HG03175 (cell line): ENCODE results near the gene ORAI1.
"Not testable (repeated sequence)": the region's sequence is repeated elsewhere in the genome, so short reads cannot be mapped to it uniquely, and the experiment has no call there.

ENCODE experiments used
- ATAC-seq: cut with Tn5 transposase; IDR thresholded peaks from one replicate; pipeline ENCODE4 v1.9.1; 2021; ENCODE audit warnings: mild to moderate bottlenecking, moderate library complexity; ENCODE audit not compliant: unreplicated experiment

ORAI1 gene

GRCh38 chr12:121626087-121626852 is at the start of gene ORAI1:
Gene ORAI1 (plus strand): TSS chr12:121626530.
- ATAC-seq, result peak; percentile 72

- ATAC-seq, result no peak
Observed at GRCh38 chr12:121576851-121577391, 49.4 kb upstream of the ORAI1 start.

DNA sequence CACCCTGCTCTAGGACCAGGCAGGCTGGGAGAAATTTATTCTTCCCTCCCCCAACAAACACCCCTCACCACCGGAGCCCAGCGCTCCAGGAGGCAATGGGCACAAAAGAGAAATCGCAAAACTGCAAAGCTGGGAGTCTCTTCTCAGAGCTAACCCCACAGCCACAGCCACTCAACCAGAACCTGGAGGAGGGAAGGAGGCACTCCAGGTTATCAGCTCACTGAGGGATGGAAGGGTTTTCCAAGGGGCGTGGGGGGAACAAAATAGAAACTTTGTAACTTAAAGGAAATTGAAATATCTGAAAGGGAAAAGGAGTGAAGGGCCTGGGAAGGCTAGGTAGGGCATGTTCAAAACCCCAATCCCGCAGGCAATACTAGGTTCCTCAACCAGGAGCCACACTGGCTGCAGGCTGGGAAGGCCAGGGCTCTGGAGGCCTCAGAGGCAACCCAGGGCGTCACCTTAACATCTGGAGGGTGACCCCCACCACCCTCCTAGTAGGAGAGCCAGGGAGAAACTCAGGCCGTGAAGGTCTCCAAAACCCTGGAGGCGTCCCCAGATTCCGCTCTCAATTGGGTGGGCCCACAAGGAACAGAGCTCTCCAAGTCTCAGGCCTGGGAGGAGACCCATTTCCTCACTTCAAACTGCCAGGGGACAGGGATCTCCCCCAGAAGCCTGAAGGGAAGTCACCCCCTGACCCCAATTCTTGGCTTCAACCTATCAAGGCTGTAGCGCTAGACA is 48.7 kb upstream of the ORAI1 start:
- no peak for ATAC-seq

GRCh38 chr12:121578230-121579189 is 47.8 kb upstream of the ORAI1 start:
- ATAC-seq, result no peak

- ATAC-seq, result no peak
Observed at GRCh38 chr12:121579190-121579791, 47.0 kb upstream of the ORAI1 start.

DNA sequence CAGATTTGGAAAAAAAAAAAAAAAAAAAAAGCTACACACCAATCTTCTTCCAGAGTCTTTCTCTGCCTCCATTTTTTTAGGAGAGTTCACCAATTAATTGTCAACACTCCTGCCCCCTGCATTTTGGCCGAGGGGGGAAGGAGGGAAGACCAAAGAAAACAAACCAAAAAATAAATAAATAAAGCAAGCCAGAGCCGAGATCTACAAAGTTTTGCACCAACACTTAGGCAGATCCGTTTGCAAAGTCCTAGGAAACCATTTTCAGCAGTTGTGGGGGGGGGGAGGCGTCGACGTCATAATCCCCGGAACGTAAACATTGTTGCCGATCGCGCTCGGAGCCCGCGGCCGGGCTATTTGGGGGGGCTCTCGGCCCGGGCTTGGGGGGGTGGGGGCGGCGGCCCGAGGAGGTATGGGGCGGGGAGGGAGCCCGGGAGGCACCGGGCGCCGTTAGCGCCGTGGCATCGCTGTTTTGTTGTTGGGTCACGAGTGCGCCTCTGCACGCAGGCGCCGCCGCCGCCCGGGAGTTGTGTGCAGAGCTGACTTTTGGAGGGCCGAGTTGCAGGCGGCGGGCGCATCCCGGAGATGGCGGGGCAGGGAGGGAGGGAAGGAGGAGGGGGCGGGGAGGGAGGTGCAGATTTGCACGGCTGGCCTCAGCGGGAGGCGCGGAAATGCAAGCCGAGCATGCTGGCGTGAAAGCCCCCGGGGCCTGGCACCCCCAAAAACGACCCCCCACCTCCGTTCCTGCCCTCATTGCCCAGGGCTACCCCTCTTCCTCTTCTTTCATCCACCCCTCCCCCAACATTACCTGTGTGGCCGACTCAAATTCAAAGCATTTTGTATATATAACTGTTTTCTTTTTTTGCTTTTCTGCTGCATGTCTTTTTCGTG is 46.1 kb upstream of the ORAI1 start:
- ATAC-seq, result peak; percentile 45

DNA sequence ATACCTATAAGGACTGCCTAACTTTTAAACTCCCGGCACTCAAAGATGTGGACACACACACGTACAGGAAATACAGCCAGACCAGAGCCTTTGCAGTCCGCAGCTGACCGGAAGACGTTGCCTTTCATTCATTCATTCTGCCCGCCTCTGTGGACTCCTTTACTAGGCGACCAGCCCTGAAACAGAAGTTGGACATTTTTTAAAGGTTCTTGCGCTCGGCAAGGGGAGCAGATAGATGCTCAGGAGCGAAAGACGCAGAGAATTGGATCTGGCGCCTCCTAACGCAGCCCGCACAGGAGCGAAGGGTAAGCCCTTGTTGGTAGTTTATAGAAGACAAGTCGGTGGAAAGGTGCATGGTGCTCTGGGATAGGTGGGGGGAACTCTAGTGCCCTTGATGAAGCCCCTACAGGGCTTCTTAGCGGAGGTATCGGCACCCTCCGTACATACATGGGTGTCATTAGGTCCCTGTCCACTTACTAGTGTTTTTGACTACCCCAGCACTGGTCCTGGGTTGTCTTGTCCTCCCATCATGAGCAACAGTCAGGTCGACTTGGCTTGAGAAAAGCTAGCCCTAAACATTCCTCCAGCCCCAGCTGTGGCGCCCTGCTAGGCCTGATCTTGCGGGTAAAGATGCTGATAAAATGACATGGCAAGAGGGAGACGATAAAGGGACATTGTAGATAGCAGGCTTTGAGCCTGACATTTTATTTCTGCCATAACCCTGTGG is 45.2 kb upstream of the ORAI1 start, which contains the start of gene KDM2B:
Gene KDM2B, minus strand, starts transcription at position 65 of the 727 bp plus-strand sequence. CDS start 112 bp downstream, outside the sequence.
- no peak for ATAC-seq

DNA sequence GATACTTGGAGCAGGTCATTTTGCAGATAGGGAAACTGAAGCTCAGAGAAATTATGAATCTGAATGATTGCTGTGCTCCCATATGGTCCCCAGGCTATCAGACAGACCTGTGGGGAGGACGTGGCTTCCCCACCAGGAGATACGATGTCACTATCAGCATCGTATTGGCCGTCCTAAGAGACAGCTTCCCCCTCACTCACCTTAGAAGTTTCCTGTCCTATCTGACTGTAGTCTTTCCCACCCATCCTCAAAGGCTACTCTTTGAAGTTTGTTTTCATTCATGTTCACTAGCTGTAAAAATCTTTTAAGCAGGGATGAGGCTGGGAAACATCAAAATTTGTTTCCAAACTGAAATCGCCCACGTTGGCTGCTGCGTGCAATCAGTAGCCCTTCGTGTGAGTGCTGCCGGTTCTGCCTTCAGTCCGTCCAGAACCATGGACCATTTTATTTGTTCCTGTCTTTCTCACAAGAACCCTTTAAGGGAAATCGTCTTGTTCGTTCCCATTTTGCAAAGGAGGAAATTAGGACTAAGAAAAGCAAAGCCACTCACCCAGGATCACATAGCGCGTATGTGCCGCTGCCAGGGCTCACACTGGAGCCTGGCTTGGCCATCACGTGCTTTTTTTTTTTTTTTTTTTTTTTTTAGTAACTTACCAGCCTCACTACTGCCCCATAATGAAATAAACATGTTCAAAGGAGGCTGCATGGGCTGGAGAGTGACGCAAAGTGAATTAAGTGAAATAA is 44.5 kb upstream of the ORAI1 start:
- ATAC-seq, result no peak

- ATAC-seq, result no peak
Observed at GRCh38 chr12:121582583-121583333, 43.6 kb upstream of the ORAI1 start.

- ATAC-seq, result not testable (repeated sequence)
Observed at GRCh38 chr12:121583334-121583661, 43.0 kb upstream of the ORAI1 start.

- not testable (repeated sequence) for ATAC-seq
Observed at GRCh38 chr12:121584885-121585284, 41.4 kb upstream of the ORAI1 start.

DNA sequence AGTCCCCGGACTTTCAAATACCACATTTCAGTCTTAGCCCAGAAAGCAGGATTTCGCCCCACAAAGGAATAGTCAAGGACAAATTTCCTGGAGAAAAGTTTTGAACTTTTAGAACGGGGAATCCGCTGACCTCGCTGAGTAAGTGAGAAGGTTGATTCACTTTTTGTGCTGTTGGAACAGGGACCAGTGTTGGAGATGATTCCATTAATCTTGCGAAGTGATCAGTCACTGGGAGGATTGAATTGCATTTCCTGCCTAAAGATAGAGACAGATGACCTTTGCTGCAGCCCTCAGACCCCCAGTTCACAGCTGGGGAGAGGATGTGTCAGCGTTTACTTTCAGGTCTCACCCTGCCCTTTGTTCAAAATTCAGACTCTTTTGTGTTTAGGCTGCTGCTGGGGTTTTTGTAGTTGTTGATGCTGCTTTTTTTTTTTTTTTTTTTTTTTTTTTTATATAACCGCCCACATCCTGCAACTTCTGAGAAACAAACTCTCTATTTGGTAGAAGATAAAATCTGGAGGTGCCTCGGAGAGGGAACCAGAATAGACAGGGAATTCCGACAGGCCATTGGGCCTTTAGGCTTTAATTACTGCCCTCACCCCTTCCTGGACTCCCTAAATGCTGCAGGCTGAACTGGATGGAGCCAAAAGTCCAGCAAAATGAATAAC is 35.7 kb upstream of the ORAI1 start:
- peak; percentile 67 for ATAC-seq

GRCh38 chr12:121592320-121592719 is 34.0 kb upstream of the ORAI1 start:
- ATAC-seq, result no peak

DNA sequence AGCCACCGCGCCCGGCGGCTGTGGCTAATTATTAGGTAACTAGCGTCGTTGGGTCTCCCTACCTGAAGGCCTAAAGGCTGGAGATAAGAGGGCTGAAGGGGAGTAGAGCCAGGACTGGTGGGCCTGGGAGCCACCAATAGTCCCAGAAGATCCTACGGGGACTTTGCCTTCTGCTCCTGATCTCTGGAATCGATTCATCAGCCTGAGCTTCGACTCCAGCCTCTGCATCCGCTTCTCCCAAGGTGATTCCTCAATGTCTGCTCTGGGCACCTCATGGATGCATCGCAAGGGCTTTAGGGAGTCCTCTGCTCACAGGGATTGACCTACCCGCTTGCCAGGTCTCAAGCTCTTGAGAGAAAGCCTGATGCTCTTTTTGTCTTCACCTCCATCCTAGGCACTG is 30.8 kb upstream of the ORAI1 start:
- ATAC-seq, result no peak

GRCh38 chr12:121596526-121596925 is 29.8 kb upstream of the ORAI1 start:
- ATAC-seq, result no peak

GRCh38 chr12:121600702-121601336 is 25.5 kb upstream of the ORAI1 start:
- ATAC-seq, result no peak
